ENCODE results near the gene LIN7C.

GRCh38 chr11:27485930-27486773 lies 20.4 kb downstream of the LIN7C start:
- peak; percentile 71 to 99 (median 90) for TF ChIP-seq CTCF (IDR thresholded peaks at IDR 0.05)
- no peak for TF ChIP-seq POLR2A (IDR thresholded peaks at IDR 0.05)
